DMS79 (cell line): ENCODE results near the gene PAFAH1B2.
"Not testable (repeated sequence)": the region's sequence is repeated elsewhere in the genome, so short reads cannot be mapped to it uniquely, and the experiment has no call there.

Source experiments
- DNase-seq: peaks from one replicate; lab custom pipeline; 2025; lab: John Stamatoyannopoulos, UW

PAFAH1B2 gene

DNA sequence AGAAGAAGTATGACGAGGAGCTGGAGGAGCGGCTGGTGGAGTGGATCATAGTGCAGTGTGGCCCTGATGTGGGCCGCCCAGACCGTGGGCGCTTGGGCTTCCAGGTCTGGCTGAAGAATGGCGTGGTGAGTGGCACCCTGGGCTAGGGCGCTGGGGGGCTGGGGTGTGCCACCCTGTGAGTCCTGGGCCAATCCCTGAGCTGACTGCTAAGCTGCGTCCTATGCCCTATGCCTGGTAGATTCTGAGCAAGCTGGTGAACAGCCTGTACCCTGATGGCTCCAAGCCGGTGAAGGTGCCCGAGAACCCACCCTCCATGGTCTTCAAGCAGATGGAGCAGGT, 59.0 kb downstream of the PAFAH1B2 start:
- DNase-seq, result no peak

DNA sequence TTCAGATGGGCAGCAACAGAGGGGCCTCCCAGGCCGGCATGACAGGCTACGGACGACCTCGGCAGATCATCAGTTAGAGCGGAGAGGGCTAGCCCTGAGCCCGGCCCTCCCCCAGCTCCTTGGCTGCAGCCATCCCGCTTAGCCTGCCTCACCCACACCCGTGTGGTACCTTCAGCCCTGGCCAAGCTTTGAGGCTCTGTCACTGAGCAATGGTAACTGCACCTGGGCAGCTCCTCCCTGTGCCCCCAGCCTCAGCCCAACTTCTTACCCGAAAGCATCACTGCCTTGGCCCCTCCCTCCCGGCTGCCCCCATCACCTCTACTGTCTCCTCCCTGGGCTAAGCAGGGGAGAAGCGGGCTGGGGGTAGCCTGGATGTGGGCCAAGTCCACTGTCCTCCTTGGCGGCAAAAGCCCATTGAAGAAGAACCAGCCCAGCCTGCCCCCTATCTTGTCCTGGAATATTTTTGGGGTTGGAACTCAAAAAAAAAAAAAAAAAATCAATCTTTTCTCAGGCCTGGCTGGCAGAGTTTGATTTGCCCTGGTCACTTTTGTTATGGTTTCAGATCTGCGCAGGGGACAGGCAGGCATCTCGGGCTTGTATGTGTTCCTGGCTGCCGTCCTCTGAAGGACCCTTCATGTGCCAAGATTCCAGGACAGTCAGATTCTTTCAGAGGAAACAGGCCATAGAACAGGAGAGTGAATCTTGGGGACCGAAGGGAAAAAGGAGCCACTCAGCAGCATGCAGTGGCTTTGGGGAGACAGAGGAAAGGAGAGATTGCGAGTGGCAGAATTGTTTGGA, 60.4 kb downstream of the PAFAH1B2 start:
- no peak for DNase-seq

DNA sequence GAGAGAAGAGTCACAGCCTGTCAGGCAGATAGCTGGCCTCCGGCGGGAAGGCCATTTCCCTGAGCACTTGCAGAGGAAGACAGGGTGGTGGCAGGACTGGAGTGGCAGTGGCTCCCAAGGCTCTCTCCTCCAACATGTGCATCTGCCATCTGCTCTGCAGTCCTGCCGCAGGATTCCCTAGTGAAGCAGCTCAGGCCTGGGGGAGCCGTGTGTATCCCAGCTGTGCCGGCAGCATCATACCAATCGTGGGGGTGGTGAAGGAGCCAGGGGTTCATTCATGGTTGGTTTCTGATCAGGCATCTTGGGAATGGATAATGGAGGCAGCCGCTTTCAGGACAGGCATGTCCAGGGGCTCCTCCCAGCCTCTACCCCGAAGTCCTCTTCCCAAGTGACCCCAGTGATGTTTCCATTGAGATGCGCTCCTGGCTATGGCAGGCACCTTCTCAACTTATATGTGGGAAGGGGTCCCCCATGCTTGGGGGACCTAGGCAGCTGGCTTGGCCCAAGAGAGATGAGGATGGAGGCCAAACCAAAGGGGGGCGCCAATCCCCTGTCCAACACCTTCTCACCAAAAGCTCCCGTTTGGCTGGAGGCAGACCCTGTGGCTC, 61.2 kb downstream of the PAFAH1B2 start:
- DNase-seq, result no peak

GRCh38 chr11:117206111-117206510, 62.0 kb downstream of the PAFAH1B2 start:
- DNase-seq, result not testable (repeated sequence)

DNA sequence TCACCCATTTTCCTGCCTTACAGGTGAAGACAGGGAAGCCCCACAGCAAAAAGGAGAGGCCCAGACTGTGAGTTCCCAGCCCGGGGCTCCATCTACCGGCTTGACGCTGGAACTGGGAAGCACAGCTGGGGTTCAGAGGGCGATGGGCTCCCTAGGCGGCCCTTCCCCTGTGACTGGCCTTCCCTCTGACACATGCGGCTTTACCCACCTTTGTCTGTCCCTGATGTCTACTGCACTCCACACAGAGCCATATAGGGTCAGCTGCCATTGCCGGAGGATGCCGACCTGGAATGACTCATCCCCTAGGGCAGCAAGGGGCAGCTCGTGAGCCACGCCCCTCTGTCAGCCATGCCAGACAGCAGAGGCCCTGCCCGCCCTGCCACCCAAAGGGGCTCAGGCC, 62.8 kb downstream of the PAFAH1B2 start:
- not testable (repeated sequence) for DNase-seq

- not testable (repeated sequence) for DNase-seq
Measured at GRCh38 chr11:117207481-117207880, 63.4 kb downstream of the PAFAH1B2 start.

DNA sequence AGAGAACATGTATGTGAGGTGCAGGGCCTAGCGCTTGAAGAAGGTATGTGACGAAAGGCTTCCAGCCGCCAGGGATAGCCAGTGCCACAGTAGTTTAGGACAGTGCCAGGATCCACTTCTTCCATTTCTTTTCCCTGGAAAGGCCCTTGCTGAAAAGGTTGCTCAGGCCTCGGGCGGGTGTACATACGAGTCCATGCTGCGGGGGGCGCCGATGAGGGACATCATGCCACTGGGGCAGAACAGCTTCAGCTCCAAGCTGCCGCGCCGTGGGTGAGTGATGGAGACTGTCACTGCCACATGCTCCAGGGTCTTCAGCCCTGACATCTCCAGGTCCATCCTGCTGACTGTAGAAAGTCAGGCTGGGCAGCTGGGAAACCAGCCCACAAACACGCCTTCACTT, 64.6 kb downstream of the PAFAH1B2 start:
- not testable (repeated sequence) for DNase-seq

- not testable (repeated sequence) for DNase-seq
Measured at GRCh38 chr11:117209351-117210125, 65.5 kb downstream of the PAFAH1B2 start.

DNA sequence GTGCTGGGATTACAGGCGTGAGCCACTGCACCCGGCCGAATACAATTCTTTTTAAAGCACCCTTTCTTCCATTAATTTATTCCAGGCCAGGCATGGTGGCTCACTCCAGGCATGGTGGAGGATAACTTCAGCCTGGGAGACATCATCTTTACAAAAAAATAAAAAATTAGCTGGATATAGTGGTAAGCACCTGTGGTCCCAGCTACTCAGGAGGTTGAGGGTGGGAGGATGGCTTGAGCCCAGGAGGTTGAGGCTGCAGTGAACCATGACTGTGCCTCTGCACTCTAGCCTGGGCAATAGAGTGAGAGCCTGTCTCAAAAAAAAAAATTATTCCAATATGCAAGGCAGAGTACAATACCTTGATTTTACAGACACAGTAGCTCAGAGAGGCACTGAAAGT, 66.5 kb downstream of the PAFAH1B2 start:
- no peak for DNase-seq

GRCh38 chr11:117212697-117213355, 68.7 kb downstream of the PAFAH1B2 start:
- DNase-seq, result no peak

DNA sequence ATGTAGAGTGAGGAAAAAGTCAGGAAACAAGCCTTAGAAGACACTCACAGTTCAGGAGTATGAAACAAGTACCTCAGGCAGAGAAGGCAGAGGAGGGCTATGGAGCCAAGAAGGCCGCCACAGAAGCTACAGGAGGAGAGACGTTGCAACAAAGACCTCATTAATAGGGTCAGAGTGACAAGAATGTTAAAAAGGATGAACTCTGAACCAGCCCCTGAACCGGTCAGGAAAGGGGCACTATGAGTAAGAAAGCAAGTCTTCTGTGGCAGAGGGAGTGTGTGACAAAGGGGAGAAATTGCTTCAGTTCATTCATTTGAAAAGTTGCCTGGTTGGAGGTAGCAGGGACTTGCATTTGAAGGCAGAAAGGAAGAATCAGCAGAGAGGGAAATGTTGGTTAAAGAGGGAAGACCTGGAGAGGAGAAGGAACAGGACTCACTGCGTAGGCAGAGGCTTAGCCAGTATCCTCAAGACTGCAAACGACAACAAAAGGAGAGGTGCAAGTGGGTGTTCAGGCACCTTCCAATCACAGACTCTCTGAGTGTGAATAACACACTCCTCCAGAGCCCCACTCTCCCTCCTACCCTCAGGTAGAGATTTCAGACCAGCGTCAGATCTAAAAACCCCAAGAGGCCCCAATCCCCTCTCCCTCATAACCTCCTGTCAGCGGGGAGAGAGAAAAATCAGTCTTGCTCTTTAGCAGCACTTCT, 70.5 kb downstream of the PAFAH1B2 start:
- DNase-seq, result no peak

DNA sequence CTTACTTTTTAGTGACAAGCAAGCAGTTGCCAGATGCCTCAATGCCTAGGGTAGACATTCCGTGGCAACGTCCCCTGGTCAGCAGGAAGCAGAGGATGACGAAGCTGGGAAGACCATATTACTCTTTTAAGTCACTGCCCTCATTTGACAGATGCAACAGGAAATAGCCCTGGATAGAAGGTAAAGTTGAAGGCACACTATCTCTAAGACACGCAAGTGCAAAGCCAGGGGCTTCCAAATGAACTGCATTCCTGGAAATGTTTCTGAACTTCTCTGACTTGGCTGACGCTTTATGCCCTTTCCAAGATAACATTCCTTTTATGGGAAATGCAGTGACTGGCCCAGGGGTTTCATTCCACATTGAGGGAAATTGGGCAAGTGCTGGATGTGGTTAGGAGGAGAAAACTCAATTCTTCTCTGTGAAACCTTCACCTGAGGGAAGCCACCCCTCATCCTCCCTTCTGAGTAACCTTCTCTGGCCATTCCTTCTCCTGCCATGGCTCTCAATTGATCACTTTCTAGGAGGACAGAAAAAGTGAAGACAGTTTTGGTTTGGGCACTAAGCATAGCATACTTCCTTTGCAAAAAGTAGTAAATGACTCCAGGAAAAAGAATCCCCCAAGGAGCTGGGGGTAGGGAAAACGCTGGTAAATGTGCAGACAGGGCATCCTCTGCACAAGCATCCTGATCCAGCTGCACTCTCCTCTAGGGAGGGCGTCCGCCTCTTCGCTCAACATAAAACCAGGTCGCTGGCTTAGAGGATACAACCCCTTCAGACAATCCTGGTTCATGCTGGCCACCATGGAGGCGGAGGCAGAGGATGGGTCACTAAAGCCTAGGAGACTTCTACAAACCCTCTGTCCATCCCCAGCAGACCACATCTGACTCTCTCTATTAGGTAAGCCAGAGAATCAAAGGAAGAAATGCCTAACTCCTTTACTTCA, 73.3 kb downstream of the PAFAH1B2 start:
- no peak for DNase-seq

GRCh38 chr11:117218133-117218915, 74.2 kb downstream of the PAFAH1B2 start:
- no peak for DNase-seq

DNA sequence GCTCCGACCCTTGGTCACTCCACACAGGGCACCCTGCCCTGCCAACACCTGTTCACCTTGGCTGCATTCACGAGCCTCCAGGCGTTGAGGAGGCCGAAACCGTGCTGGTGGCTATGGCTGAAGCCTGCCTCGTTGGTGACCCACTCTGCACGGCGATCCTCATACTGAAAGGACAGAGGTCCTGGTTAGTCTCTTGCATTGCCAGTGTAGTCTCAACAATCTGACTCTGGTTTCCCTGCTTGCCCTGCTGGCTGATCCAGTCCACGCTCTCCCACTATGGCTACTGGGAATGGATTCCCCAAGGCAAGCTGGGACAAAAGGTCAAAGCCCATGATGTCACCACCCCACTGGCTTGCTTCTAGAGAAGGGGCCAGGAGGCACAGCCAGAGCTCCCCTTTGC, 74.9 kb downstream of the PAFAH1B2 start:
- no peak for DNase-seq

- DNase-seq, result no peak
Measured at GRCh38 chr11:117219455-117219854, 75.4 kb downstream of the PAFAH1B2 start.

- no peak for DNase-seq
Measured at GRCh38 chr11:117219995-117220394, 75.9 kb downstream of the PAFAH1B2 start.

DNA sequence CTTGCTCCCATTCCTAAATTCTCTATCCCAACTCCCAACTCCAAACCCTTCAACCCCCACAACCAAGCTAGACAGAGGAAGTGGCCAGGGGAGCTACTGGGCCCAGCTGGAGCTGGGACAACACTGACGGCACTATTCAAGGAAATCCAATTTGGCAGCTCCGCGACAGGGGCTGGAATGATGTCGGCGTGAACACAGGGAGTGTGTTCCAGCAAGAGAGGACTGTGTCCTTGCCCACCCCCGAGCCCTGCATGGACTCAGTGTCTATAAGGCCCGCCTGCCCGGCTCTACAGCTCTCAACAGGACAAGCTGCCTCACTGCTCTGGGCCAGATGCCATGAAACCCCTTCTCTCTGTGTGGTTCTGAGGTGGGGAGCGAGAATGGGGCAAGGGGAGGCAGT, 76.5 kb downstream of the PAFAH1B2 start:
- DNase-seq, result peak; percentile 69

- DNase-seq, result peak; percentile 69
Measured at GRCh38 chr11:117220999-117221774, 77.1 kb downstream of the PAFAH1B2 start.
